MG63 (cell line): Measurements from ENCODE around the gene MALRD1. TPM values are rescaled to one million over a fixed set of nuclear protein-coding genes. Genes with fewer than 3 reads are reported as not detected.

Source experiments
- DNase-seq: peaks from one replicate; pipeline ENCODE4 v3.0.0-alpha.2; 2020
- H3K27me3 ChIP-seq: fragments of 250-450 bp; sonication (Bioruptor Pico); 2 replicates; pipeline ENCODE4 v1.5.1; 2020; ENCODE audit warnings: mild to moderate bottlenecking, moderate library complexity
- H3K36me3 ChIP-seq: fragments of 250-450 bp; sonication (Bioruptor Pico); 2 replicates; pipeline ENCODE4 v1.5.1; 2020; ENCODE audit warnings: mild to moderate bottlenecking, moderate library complexity
- H3K4me3 ChIP-seq: fragments of 250-450 bp; sonication (Bioruptor Pico); 2 replicates; pipeline ENCODE4 v1.5.1; 2020; ENCODE audit warnings: mild to moderate bottlenecking, moderate library complexity
- H3K9me3 ChIP-seq: fragments of 250-450 bp; sonication (Bioruptor Pico); 2 replicates; pipeline ENCODE4 v1.5.1; 2020; ENCODE audit warnings: mild to moderate bottlenecking, moderate library complexity
- total RNA-seq: library from RNA; depleted of rRNA; stranded (reverse); fragments of >200 nt; shearing (Covaris generic); gene quantifications from 2 replicates; pipeline ENCODE4 v1.2.3, GENCODE V29; 2014; ENCODE audit warnings: low replicate concordance

The MALRD1 gene
- total RNA-seq, 1 experiment from 2014 or later: 0.26 TPM

DNA sequence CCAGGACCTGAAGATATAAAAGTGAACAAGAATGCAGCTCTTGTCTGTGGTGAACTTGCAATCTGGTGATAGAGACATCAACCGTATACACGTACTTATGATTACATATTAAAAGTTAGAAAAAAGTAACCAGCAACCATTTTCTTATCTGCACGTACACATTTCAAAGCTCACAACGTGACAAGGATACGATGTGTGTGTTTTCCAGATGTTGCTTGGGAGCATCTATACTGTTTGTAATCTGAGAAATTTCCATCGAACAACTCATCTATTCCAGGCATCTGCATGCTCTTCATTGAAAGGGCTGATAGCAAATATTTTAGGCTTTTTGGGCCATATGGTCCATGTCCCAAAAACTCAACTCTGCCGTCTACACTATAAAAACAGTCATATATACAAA lies 23.3 kb downstream of the MALRD1 start:
- H3K9me3 ChIP-seq: no peaks in the 10 kb centered on the region
- H3K4me3 ChIP-seq: no peak overlapping the region
- no peaks in the 10 kb centered on the region for H3K27me3 ChIP-seq
- DNase-seq: no peak
- H3K36me3 ChIP-seq: no peaks in the 10 kb centered on the region

DNA sequence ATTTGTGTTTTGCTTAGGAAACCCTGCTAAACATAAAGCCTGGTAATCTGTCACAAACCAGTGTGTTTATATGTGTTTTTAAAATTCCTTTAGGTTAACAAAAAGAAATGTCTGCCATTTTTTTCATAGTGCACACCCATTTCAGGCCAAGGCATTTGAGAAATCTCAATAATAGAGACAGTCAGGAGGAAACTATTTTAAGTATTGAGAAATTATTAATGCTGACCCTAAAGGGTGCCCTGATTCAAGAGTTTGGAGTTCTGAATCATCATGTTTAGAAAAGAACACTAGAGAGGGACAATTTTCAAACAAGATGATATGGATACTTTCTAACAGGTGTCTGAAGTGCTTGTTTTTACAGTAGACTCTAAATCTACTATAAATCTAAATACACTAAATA lies 28.7 kb downstream of the MALRD1 start:
- Histone ChIP-seq H3K27me3 (no peaks in the 10 kb centered on the region), H3K4me3 (no peak overlapping the region), H3K36me3 (no peaks in the 10 kb centered on the region), H3K9me3 (no peaks in the 10 kb centered on the region)
- no peak for DNase-seq

DNA sequence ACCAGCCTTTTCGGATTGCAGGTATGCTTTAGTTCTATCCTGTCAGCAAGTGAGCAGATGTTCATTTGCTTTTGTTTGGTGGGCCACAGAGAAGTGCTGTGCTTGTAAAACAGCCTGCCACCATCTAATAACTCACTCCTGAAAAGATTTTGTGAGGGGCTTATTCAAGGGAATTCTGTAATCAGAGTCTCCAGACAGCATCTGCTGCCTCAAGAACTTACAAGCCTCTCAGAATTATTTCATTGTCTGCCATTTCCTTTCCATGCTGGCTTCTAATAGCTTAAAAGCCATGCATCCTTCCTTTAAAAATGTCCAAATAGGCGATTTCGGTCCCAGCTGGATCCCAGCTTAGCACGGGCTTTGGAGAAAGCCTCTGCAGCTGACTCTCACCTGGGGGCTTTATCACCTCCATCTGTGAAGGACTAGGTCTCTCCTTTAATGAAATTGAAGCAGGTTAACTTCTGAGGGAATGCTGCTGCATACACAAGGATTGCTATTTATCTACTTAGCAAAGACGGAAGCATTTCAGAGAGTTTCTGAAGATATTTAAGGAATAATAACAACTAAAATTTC lies 48.0 kb downstream of the MALRD1 start:
- no peaks in the 10 kb centered on the region for H3K36me3 ChIP-seq
- H3K27me3 ChIP-seq: no peaks in the 10 kb centered on the region
- no peak for DNase-seq
- no peaks in the 10 kb centered on the region for H3K9me3 ChIP-seq
- H3K4me3 ChIP-seq: no peak overlapping the region

DNA sequence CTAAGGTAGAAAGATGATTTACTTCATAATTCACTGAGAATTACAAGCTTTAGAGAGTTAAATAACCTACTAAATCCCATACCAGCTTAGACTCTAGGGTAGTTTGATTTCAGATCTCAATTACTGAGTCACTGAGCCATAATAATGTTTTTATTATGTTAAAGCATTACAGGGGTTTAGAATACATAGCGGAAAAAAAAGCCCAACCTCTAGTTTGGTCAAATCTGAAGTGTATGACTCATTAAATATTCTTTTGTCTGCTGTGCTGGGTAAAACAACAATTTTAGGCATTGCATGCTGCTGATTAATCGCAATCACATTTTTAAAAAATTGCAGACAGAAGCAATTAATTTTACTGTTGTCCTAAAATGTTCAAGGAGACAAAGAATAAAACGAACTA lies 48.5 kb downstream of the MALRD1 start:
- Histone ChIP-seq H3K9me3 (no peaks in the 10 kb centered on the region), H3K36me3 (no peaks in the 10 kb centered on the region), H3K4me3 (no peak overlapping the region), H3K27me3 (no peaks in the 10 kb centered on the region)
- no peak for DNase-seq

DNA sequence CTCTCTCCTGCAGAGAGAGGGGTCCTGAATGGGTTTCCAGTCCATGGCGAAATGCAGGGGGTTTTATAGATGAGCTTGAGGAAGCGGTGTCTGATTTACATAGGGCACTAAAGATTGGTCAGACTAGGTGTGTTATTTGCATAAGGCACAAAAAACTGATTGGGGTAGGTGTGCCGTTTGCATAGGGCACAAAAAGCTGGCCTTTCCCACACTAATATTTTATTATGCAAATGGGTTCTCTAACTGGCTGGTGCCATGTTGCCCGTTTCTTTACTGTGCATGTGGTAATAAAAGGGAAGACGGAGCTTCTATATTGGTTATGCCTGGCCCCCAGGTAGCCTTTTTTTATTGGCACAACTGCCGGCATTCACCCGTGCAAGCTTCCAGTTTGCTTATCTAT lies 50.2 kb downstream of the MALRD1 start:
- no peaks in the 10 kb centered on the region for H3K36me3 ChIP-seq
- H3K27me3 ChIP-seq: no peaks in the 10 kb centered on the region
- no peak overlapping the region for H3K4me3 ChIP-seq
- no peaks in the 10 kb centered on the region for H3K9me3 ChIP-seq
- DNase-seq: no peak

DNA sequence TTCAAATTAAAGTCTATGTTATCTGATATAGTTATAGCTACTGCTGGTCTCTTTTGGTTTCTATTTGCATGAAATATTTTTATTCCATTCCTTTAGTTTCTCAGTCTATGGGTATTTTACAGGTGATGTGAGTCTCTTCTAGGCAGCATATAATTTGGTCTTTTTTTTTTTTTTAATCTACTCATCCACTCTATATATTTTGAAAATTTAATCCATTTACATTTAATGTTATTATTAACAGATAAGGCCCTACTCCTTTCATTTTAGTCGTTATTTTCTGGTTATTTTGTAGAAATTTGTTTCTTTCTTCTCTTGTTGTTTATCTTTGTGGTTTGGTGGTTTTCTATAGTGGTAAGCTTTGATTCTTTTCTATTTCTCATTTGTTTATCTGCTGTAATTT lies 58.8 kb downstream of the MALRD1 start:
- DNase-seq: no peak
- no peaks in the 10 kb centered on the region for H3K27me3 ChIP-seq
- H3K4me3 ChIP-seq: no peak overlapping the region
- no peaks in the 10 kb centered on the region for H3K36me3 ChIP-seq
- peaks cover 4% of the 10 kb centered on the region; the same call in 1 of the 2 replicates for H3K9me3 ChIP-seq

DNA sequence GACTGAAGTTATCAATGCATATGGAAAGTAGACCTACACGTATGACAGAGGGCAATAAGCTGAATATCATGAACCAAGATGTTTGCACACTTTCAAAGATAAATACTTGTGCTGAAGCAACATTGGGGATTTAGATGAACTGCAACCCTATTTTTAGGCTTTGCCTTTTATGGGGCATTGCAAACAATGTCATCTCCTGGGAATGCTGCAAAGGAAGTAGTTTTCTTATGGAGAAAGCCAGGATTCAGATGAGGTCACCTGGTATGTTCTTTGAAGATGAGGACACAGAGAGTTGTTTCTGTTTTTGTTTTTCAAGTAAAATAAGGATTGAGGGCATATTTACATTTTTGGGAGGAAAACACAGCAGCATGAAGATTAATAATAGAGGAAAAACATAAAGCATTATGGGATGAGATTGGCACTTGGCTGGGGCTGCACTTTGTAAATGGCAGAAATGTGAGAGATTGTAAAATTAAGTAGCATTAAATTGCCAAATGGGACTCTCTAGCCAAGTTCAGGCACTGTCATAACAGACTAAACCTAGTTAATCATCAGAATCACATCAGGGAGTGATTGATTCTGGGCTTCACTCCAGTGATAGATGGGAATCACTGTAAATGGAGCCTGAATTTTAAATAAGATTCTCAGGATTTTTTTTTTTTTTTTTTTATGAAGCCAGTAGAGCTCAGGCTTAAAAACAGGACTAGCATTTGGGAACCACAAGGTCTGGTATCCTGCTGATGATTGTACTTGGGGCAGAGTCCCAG lies 63.1 kb downstream of the MALRD1 start:
- Histone ChIP-seq H3K9me3 (peaks cover 4% of the 10 kb centered on the region; the same call in 1 of the 2 replicates), H3K36me3 (no peaks in the 10 kb centered on the region), H3K27me3 (no peaks in the 10 kb centered on the region), H3K4me3 (no peak overlapping the region)
- no peak for DNase-seq

DNA sequence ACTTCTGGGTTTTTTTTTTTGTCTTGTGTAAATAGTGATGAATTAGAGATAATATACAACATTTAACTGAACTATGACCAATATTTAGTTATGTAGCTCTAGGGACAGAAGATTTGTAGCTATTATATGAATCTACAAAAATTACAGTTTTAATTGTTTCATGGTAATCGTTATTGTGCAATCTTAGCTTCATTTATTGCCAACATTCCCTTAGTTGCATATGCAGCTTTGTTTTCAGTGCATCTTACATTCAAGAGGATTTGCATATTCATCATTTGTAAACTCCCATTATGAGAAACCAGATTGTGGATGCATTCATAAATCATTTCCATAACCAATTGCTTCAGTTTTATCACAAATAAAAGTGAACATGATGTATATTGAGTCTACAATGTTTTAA lies 68.8 kb downstream of the MALRD1 start:
- no peak overlapping the region for H3K4me3 ChIP-seq
- no peaks in the 10 kb centered on the region for H3K9me3 ChIP-seq
- H3K27me3 ChIP-seq: no peaks in the 10 kb centered on the region
- DNase-seq: no peak
- H3K36me3 ChIP-seq: no peaks in the 10 kb centered on the region

DNA sequence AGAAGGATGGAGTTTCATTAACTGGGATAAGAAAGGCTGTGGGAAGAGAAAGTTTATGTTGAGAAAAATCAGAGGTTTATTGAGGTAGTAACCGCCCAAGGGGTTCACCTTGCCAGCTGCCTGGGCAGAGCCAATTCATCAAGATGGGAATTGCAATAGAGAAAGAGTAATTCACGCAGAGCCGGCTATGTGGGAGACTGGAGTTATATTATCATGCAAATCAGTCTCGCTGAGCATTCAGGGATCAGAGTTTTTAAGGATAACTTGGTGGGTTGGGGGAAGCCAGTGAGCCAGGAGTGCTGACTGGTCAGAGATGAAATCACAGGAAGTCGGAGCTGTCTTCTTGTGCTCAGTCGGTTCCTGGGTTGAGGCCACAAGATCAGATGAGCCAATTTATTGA lies 70.6 kb downstream of the MALRD1 start:
- Histone ChIP-seq H3K9me3 (no peaks in the 10 kb centered on the region), H3K4me3 (no peak overlapping the region), H3K36me3 (no peaks in the 10 kb centered on the region), H3K27me3 (no peaks in the 10 kb centered on the region)
- no peak for DNase-seq

DNA sequence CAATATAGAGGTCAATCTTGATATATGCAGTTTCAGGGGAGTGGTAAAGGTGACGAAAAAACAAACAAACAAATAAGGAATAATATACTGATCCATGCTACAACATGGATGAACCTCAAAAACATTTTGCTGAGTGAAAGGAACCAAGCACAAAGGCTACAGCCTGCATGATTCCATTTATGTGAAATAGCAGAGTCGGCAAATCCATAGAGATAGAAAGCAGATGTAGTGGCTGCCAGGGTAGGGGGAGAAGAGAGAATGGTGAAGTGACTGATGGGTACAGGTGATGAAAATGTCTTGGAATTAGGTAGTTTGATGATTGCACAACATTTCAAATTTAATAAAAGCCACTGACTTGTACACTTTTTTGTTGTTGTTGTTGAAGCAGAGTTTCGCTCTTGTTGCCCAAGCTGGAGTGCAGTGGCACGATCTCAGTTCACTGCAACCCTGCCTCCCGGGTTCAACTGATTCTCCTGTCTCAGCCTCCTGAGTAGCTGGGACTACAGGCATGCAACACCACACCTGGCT lies 71.8 kb downstream of the MALRD1 start:
- DNase-seq: no peak
- Histone ChIP-seq H3K9me3 (no peaks in the 10 kb centered on the region), H3K36me3 (no peaks in the 10 kb centered on the region), H3K4me3 (no peak overlapping the region), H3K27me3 (no peaks in the 10 kb centered on the region)

DNA sequence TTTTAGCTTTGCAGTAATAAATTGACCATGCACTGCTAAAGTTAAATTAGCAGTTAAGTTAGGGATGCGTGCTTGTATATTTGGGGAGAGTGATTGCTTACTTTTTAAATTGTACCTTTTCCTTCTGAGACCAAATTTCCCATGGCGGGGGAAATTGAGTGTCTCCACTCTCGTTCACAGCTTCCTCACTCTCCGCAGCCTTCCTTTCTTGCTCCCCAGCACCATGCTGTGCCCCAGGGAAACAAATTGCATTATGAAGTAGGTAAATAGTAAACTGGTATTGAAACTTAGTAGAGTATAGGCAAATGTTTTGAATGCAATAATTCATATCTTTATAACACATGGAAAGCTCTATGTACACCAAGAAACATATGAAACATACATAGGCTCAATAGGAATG lies 85.4 kb downstream of the MALRD1 start:
- Histone ChIP-seq H3K36me3 (no peaks in the 10 kb centered on the region), H3K4me3 (no peak overlapping the region), H3K27me3 (no peaks in the 10 kb centered on the region), H3K9me3 (no peaks in the 10 kb centered on the region)
- DNase-seq: no peak

DNA sequence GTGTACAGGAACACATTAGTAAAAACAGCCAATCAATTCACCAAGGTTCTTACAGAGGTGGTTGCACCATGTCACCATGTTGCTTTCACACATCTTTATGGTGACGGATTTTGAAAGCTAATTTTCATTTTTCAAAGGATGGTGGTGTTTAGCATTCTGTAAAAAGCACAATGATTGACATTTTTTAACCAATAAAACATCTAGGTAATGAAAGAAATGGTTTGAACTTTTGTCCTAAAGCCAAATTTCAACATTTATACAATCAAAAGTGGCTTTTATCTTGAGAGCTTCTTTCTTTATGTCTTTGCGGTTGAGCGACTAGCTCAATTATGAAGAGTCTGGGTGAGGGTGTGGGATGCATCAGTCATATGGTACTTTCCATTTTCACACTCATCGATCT lies 94.4 kb downstream of the MALRD1 start:
- DNase-seq: no peak
- Histone ChIP-seq H3K36me3 (no peaks in the 10 kb centered on the region), H3K9me3 (no peaks in the 10 kb centered on the region), H3K27me3 (no peaks in the 10 kb centered on the region), H3K4me3 (no peak overlapping the region)

DNA sequence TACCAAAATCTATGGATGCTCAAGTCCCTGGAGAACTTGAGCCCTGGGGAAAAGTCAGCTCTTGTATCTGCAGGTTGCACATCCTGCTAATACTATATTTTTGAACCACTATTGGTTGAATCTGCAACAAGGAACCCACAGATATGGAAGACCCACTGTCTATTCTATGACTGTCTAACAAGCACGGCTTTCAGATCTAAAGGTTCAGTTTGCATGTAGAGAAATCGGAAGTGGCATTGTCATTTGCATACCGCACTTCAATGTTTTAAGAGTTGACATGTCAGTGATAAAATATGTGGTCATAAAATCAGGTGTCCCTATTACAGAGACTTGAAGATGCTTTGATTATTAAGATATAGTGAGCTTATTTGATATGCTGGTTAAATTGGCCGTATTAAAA lies 95.6 kb downstream of the MALRD1 start:
- Histone ChIP-seq H3K27me3 (no peaks in the 10 kb centered on the region), H3K36me3 (no peaks in the 10 kb centered on the region), H3K4me3 (no peak overlapping the region), H3K9me3 (no peaks in the 10 kb centered on the region)
- DNase-seq: no peak

DNA sequence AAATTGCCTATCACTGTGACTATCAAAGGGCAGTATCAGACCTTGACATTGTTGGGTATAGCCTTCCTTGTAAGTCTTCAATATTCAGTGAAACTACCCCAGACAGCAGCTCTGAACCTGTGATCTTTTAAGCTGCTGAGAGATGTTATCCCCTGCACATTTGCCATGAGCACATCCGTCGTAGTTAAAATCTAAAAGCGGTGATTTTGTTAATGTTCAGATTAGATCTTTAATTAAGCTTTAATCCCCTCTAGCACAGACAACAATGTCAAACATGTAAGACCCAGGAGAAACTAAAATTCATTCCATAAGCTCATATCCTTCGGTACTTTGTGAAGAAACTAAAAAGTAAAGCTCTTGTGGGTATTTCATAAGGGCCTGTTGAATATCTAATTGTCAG lies 105.8 kb downstream of the MALRD1 start:
- no peaks in the 10 kb centered on the region for H3K36me3 ChIP-seq
- H3K9me3 ChIP-seq: no peaks in the 10 kb centered on the region
- no peak for DNase-seq
- no peaks in the 10 kb centered on the region for H3K27me3 ChIP-seq
- H3K4me3 ChIP-seq: no peak overlapping the region

DNA sequence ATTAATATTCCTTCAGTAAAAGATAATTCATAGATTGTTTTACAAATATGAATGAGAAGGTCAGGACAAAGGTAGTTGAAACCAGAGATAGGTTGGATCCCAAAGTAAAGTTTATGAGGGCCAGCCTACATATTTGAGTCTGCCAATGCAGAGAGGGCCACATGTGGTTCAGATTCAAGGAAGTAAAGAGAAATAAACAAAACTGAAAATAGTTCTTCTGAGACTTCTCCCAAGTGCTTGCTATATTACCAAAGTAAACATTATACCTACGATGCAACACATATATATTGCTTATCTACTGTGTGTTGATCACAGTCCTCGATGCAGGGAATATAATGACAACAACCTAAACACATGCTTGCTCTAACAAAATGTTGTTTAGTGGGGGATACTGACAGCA lies 109.8 kb downstream of the MALRD1 start:
- Histone ChIP-seq H3K9me3 (no peaks in the 10 kb centered on the region), H3K36me3 (no peaks in the 10 kb centered on the region), H3K4me3 (no peak overlapping the region), H3K27me3 (no peaks in the 10 kb centered on the region)
- no peak for DNase-seq

DNA sequence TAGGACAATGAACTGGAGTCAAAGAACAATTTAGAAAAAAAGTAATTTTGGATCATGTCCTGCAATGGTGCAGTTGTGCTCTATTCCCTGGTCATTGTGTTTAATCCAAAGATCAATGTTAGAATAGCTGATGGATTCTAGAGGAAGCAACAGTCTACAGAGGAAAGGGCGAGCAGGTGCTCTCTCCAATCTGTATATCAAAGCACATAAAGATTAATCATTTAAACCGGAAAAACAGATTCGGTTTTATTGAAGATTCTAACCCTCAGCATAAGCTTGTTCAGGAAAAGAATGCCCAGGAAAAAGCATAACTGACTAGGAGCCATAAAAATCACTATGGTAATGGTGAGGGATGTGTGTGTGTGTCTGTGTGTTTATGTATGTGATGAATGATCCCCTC lies 110.3 kb downstream of the MALRD1 start:
- H3K4me3 ChIP-seq: no peak overlapping the region
- no peaks in the 10 kb centered on the region for H3K36me3 ChIP-seq
- no peak for DNase-seq
- no peaks in the 10 kb centered on the region for H3K9me3 ChIP-seq
- no peaks in the 10 kb centered on the region for H3K27me3 ChIP-seq

DNA sequence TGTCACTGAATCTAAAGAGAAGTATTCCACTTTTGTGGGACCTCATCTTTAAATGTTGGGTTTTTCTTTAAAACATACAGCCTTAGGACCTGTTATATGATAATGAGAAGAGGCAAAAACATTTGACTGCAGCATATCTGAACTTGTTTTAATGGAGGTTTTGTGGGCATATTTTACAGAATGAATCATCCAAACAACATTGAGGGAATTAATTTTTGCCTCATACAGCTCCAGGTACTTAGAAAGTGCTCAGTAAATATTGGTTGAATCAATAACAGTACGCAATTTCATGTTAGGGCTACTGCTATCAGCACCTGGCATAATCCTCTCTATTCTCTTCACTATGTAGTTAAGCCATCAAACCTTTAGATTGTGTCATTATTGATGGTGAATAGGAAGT lies 115.9 kb downstream of the MALRD1 start:
- DNase-seq: no peak
- no peak overlapping the region for H3K4me3 ChIP-seq
- no peaks in the 10 kb centered on the region for H3K9me3 ChIP-seq
- no peaks in the 10 kb centered on the region for H3K27me3 ChIP-seq
- no peaks in the 10 kb centered on the region for H3K36me3 ChIP-seq

DNA sequence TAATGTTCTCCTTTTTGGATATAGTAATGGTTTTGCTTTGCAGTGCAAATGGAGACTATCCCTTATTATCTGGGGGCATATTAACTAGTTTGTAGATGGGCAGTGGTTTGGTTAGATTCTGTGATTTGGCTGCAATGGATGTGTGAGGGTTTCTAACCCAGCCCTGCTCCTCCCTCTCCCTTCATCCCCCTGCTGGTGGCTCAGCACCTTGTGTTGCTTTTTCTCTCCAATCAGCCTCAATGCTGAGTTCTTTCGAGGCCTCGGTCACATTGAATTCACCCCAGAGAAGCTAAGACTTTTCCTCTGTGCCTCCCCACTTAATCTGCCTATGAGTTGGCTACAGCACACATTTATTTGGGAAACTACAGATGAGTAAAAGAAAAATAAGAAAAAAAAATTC lies 120.0 kb downstream of the MALRD1 start:
- Histone ChIP-seq H3K36me3 (no peaks in the 10 kb centered on the region), H3K27me3 (no peaks in the 10 kb centered on the region), H3K4me3 (no peak overlapping the region), H3K9me3 (no peaks in the 10 kb centered on the region)
- DNase-seq: peak; percentile 0
